Ovary (tissue), 3 donors: ENCODE results near the gene ANKS1B.

Experiments used
- EP300 ChIP-seq: sonication (generic); formaldehyde crosslinking; IDR thresholded peaks from one replicate; pipeline ENCODE4 v1.6.1; 2017; ENCODE audit warnings: antibody characterized with exemption
- TF ChIP-seq, protein P1 (sequence below), 3 donors: fragments of 450-650 bp in 2 of 3; fragments of 200-600 bp in 1 of 3; IDR thresholded peaks; one replicate each; pipeline versions ENCODE4 v1.5.1 to v1.8.0; 2016 to 2022; ENCODE audit warnings: antibody characterized with exemption in 3 of 3, mild to moderate bottlenecking in 1 of 3
- donor health status: DM: no; HTN: no; CAD: no.

DNA sequence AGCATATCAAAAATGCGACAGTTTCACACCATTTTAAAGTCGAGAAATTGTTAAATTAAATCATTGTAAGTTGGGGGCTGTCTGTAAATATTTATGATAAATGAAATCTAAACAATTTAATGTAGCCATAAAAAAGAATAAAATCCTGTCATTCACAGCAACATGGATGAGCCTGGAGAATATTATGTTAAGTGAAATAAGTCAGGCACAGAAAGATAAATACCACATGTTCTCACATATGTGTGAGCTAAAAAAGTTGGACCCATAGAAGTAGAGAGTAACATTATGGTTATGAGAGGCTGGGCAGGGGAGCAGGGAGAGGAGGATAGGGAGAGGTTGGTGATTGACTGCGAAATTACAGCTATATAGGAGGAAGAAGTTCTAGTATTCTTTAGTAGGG lies 201.3 kb downstream of the ANKS1B start:
- TF ChIP-seq, protein P1, sequence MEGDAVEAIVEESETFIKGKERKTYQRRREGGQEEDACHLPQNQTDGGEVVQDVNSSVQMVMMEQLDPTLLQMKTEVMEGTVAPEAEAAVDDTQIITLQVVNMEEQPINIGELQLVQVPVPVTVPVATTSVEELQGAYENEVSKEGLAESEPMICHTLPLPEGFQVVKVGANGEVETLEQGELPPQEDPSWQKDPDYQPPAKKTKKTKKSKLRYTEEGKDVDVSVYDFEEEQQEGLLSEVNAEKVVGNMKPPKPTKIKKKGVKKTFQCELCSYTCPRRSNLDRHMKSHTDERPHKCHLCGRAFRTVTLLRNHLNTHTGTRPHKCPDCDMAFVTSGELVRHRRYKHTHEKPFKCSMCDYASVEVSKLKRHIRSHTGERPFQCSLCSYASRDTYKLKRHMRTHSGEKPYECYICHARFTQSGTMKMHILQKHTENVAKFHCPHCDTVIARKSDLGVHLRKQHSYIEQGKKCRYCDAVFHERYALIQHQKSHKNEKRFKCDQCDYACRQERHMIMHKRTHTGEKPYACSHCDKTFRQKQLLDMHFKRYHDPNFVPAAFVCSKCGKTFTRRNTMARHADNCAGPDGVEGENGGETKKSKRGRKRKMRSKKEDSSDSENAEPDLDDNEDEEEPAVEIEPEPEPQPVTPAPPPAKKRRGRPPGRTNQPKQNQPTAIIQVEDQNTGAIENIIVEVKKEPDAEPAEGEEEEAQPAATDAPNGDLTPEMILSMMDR (IDR thresholded peaks at IDR 0.05) = no peak
- TF ChIP-seq EP300 = no peak
